Measurements from ENCODE around the gene ATP1B2.

ATP1B2 gene

DNA sequence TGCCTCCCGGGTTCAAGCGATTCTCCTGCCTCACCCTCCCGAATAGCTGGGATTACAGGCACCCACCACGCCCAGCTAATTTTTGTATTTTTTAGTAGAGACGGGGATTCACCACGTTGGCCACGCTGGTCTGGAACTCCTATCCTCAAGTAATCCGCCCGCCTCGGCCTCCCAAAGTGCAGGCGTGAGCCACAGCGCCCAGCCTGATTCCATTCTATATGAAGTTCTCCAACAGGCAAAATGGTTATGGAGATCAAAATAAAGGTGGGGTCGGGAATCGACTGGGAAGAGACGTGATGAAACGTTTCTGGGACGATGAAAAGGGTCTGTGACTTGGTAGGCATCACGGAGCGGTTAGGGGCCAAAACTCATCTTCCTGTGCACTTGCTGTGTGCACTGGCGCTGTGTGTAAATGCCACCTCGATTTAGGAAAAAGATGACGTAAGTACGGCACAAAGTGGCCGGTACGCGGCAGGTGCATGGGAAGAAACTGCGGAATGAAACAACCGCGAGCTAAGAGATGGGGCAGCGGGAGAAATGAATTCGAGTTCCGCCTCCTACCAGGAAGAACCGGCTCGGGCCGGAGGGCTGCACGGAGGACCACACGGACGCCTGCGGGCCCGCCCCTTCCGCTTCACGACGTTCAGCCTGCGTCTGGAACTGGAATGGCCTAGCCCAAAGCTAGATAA lies 35.0 kb downstream of the ATP1B2 start:
- peak; percentile 56 for DNase-seq (ENCODE audit: low read depth)

DNA sequence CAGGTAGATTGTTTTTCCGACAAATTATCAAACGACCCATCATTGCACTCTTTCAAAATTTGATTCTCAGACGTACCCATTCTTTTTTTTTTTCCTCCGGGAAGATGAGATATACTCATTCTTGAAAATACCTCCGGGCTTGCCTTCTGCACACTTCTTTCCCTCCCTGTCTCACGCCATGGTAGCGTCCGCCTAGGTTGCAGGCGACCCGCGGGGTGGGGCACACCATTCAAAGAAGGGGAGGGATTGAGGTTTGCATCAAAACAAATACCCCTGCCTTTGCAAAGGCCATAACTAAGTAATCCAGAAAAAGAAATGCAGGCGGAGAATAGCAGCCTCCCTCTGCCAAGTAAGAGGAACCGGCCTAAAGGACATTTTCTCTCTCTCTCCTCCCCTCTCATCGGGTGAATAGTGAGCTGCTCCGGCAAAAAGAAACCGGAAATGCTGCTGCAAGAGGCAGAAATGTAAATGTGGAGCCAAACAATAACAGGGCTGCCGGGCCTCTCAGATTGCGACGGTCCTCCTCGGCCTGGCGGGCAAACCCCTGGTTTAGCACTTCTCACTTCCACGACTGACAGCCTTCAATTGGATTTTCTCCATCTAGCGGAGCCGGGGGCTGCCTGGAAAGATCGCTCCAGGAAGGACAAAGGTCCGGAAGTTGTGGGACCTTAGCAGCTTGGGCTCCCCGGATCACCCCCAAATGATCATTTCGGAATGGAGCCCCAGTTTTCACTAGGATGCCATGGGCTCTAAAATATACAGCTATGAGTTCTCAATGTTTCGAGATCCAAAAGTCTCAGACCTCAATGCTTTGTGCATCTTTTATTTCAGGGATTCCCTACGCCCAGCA lies 35.7 kb downstream of the ATP1B2 start:
- DNase-seq (ENCODE audit: low read depth), result peak; percentile 36

DNA sequence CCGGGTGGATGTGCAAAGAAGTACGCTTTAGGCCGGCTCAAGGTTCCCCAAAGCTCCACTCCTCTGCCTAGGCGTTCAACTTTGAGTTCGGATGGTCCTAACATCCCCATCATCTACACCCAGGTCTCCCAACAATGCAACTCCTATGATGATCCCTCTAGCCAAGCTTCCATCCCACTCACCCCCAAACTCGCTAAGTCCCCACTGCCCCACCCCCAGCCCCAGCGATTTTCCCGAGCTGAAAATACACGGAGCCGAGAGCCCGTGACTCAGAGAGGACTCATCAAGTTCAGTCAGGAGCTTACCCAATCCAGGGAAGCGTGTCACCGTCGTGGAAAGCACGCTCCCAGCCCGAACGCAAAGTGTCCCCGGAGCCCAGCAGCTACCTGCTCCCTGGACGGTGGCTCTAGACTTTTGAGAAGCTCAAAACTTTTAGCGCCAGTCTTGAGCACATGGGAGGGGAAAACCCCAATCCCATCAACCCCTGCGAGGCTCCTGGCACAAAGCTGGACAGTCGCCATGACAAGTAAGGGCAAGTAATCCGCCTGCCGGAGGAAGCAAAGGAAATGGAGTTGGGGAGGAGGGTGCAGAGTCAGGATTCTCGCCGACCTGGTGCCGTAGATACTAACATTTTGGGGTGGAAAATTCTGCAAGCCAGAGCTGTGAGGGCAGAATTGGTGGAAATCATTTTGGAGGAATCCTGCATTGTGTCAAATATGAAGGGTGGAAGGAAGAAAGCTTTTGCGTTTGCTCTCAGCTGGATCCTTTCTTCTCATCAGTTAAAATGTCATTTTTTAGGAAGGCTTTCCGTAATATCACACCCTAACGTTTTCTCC lies 36.6 kb downstream of the ATP1B2 start, which contains the start of gene TP53:
TSS of gene TP53 (minus strand) at position 419 of the 836 bp plus-strand sequence. CDS start 10,896 bp downstream, outside the sequence.
- peak; percentile 69 for DNase-seq (ENCODE audit: low read depth)

DNA sequence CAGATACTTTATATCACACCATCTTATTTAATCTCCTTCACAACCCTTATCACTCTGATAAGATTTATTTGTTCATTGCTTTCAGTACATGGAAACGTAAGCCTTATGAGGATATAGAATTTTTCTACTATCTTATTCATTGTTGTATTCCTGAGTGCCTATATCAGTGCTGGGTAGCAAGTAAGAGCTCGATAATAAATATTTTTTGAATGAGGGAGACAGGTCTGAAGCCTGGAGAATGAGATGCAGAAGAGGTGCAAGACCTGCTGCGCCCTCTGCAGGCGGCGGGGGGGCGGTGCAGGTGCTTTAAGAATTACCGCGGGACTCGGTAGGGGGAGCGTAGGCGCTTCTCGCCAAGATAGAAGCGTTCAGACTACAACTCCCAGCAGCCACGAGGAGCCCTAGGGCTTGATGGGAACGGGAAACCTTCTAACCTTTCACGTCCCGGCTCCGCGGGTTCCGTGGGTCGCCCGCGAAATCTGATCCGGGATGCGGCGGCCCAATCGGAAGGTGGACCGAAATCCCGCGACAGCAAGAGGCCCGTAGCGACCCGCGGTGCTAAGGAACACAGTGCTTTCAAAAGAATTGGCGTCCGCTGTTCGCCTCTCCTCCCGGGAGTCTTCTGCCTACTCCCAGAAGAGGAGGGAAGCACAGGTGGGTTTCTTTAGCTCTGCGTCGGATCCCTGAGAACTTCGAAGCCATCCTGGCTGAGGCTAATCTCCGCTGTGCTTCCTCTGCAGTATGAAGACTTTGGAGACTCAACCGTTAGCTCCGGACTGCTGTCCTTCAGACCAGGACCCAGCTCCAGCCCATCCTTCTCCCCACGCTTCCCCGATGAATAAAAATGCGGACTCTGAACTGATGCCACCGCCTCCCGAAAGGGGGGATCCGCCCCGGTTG lies 37.4 kb downstream of the ATP1B2 start, which contains the start of gene WRAP53:
TSS of gene WRAP53 (plus strand) at position 570 of the 900 bp plus-strand sequence. CDS start at position 742, 172 bp downstream.
- peak; percentile 63 for DNase-seq (ENCODE audit: low read depth)

DNA sequence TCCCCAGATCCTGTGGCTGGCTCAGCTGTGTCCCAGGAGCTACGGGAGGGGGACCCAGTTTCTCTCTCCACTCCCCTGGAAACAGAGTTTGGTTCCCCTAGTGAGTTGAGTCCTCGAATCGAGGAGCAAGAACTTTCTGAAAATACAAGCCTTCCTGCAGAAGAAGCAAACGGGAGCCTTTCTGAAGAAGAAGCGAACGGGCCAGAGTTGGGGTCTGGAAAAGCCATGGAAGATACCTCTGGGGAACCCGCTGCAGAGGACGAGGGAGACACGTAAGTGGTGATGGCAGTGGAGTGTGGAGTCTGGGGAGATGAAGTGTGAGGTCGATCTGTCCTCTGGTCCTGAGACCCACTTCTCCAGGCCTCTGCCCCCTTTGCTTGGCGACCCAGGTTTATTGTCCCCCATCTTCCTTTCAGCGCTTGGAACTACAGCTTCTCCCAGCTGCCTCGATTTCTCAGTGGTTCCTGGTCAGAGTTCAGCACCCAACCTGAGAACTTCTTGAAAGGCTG lies 38.1 kb downstream of the ATP1B2 start:
- DNase-seq (ENCODE audit: low read depth), result no peak

DNA sequence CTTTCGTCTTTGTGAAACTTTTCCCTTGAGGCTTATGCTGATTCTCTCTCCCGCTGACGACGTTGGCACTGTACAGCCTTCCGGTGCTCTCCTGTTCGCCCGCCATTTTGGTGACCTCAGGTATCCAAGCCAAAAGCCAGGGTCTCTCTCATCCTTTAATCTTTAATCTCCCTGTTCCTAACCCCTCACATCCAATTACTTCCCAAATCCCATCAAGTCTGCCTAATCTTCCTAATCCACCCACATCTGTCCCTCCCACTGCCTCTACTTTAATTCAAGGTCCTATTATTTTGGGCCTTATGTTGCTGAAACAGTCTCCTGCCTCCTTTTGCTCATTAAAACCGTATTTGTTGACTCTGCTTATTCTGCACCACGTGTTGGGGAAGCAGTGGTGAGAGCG lies 44.9 kb downstream of the ATP1B2 start:
- DNase-seq (ENCODE audit: low read depth), result no peak

DNA sequence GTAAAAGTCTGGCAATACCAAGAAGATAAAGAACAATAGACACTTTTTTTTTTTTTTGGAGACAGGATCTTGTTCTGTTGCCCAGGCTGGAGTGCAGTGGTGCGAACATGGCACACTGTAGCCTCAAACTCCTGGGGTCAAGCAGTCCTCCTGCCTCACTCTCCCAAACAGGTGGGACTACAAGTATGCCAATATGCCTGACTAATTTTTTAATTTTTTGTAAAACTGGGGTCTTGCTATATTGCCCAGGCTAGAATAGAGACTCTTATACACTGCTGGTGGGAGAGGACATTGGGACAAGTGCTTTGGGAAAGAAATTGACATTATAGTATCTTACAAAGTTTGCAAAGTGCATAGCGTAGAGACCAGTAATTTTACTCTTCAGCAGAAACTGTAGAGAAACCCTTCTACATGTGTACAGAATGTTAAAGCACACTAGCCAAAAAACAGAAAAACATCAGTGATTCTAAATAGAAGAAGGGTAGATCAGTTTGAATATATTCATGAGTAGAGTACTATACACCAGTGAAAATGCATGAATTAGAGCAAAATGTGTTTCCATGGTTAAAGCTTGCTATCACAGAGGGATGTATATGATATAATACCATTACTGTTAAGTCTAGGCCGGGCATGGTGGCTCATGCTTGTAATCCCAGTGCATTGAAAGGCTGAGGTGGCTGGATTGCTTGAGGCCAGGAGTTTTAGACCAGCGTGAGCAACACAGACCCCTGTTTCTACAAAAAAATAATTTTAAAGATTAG lies 47.3 kb downstream of the ATP1B2 start:
- DNase-seq (ENCODE audit: low read depth), result no peak

DNA sequence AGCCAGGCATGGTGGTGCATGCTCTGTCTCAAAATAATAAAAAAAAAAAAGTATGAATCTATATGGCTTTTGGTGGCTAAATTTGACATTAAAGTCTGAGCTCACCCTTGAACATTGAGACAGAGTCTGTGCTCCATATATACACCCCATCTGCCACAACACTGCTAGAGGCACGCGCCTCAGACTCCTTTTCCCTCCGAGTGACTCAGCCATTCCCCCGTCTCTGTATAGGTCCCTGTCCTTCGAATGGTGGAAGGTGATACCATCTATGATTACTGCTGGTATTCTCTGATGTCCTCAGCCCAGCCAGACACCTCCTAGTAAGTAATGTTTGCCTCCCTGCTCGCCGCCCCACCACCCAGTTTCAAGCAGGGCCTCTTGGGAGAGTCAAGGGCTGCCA lies 49.8 kb downstream of the ATP1B2 start:
- DNase-seq (ENCODE audit: low read depth), result no peak

DNA sequence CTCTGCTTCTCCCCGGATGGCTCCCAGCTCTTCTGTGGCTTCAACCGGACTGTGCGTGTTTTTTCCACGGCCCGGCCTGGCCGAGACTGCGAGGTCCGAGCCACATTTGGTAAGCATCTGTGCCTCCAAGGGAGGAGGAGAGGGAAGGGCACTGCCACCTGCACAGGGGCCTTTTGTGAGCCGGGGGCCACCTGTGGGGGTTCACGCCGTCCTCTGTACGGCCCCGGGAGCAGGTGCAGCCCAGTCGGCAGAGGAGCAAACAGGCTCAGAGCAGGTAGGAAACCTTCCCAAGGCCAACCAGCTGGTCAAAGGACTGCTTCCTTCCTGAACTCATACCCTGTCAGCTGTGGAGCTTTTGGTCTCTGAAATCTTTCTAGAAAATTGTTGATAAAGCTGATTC lies 51.0 kb downstream of the ATP1B2 start:
- DNase-seq (ENCODE audit: low read depth), result no peak

DNA sequence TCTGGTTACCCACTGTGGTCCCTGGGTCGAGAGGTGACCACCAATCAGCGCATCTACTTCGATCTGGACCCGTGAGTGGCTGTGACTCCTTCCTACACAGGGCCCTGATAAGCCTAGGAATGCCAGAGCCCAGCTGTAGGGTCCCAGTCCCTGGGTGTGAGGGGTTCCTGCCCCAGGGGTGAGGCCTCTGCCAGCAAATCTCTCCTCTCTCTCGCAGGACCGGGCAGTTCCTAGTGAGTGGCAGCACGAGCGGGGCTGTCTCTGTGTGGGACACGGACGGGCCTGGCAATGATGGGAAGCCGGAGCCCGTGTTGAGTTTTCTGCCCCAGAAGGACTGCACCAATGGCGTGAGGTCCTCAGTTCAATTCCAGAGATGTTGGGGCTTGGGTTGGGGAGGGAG lies 52.0 kb downstream of the ATP1B2 start:
- no peak for DNase-seq (ENCODE audit: low read depth)

DNA sequence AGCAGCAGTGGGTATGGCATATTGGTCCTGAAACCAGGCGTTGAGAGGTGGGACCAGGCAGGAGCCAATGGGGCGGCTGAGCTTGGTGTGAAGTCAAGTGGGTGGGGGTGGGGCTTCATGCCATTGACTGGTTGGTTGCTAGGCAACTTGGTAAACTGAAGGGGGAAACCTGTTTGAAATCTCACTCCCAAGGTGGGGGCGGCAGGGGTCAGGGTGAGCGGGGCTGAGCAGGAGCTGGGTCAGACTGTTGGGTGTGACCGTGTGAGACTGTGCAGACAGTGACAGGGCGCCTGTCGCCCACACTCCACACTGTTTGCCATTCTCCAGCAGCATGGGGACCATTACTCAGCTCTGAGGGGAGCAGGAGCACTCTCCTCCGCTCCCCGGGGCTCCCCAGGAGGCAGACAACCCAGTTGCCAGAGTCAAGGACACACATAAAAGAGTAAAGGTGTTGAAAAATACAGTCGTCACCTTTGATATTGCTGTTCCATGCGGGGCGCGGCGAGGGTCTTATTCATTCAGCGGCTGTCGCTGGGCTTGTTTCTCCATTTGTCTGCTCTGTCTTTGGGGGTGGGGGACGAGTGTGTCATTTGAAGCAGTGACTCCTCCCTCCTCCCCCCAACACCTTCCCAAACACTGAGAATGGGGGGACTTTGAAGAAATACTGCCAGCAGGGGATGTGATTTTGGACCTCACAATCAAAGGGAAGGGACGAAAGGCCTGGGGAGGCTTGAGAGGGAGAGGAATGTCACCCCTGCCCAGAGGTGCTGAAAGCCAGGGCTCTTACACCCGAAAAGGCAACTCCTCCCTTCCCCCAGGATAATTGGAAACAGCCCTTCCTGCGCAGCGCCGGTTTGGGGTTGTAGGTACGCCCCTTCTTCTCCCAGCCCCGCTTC lies 53.1 kb downstream of the ATP1B2 start:
- DNase-seq (ENCODE audit: low read depth), result no peak

DNA sequence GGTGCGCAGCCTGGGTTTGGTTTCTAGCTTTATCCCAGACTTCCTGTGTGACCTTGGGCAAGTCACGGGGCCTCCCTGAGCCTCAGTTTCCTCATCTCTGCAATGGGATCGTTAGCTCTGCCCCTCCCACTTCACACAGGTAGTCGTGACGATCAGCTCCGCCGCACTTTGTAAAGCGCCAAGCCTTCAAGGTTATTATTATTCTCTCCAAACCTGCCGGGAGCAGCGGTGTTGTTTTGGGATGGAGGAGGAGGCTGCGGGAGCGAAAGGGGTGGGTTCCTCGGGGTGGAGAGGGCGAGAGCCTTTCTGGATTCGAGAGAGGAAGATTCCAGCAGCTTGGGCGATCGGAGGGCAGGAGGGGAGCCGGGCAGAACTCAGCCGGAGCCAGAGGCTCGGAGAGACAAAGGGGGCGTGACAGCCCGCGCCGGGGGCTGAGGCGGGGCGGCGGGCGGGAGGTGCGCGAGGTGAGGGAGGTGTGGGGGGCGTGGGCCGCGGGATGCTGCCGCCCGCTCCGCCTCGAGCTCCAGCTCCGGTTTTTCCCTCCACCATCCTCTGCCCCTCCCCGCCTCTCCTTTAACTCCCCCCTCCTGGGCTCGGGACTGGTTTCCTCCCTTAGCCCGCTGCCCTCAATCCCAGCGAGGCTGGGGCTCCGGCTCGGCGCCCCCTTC lies 54.0 kb downstream of the ATP1B2 start, which contains the start of gene EFNB3:
TSS of gene EFNB3 (plus strand) at position 602 of the 668 bp plus-strand sequence. CDS start 397 bp downstream, outside the sequence.
- DNase-seq (ENCODE audit: low read depth), result no peak

DNA sequence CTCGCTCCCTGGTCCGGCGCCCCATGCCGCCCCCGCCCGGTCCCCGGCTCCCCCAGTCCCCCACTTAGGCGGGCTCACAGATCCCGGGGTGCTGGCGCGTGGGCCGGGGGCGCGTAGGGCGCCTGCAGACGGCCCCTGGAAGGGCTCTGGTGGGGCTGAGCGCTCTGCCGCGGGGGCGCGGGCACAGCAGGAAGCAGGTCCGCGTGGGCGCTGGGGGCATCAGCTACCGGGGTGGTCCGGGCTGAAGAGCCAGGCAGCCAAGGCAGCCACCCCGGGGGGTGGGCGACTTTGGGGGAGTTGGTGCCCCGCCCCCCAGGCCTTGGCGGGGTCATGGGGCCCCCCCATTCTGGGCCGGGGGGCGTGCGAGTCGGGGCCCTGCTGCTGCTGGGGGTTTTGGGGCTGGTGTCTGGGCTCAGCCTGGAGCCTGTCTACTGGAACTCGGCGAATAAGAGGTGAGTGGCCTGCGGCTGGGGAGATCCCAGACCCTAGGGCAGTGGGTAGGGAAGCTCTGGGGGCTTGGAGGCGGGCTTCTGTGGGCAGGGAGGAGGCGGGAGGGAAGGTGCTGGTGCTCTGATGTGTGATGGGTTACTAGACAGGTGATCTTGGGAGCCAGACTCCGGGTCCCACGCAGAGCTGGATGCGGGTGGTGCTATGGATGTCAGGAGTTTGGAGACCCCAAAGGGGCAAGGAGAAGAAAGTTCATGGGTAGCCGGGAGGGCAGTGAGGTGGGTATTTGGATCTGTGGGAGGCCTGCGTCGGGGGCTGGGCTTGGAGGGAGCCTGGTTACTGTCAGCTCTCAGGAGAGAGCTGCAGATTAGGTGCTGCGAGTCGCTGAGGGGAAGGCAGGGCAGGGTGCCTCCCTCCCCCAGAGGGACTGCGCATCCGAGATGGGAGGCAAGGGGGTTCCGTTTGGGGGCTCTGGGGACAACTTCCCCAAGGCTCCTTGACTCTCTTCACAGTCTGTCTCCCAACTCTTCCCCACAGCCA lies 54.8 kb downstream of the ATP1B2 start:
- DNase-seq (ENCODE audit: low read depth), result no peak

DNA sequence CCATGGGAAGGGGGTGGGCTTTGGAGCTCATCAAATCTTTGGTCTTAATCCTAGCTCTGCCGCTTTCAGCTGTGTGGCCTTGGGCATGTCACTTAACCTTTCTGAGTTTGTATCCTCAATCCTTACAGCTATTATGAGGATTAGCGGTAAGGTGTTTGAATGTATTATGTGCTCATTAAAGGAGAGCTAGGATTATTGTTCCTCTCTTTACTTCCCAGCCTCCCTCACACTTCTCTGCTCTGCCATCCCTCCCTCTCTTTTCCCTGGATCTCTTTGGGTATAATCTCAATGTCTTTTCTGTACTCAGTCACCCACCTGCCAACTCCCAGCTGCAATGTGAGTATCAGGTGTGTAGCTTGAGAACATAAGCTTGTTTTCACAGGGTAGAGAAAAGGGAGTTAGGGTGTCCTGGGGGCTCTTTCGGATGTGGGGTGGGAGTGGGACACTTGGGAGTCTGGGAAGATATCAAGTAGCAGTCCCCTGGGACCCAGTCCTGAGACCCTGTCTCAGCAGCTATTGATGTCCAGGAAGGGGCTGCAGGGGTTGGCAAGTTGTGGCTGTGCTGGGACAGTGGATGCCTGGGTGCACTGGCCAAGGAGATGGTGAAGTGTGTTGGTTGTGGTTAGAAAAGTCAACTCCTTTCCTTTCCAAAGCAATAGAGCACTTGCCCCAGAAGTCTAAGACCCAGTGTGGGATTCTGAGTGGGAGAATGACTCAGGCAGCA lies 56.1 kb downstream of the ATP1B2 start:
- DNase-seq (ENCODE audit: low read depth), result no peak

Data from CMK (cell line).